NCI-H128 (cell line): ENCODE measurements around the gene OR6S1.

Source experiments
- DNase-seq: peaks from one replicate; lab custom pipeline; 2025; ENCODE audit not compliant: unreplicated experiment; lab: John Stamatoyannopoulos, UW

The OR6S1 gene, protein sequence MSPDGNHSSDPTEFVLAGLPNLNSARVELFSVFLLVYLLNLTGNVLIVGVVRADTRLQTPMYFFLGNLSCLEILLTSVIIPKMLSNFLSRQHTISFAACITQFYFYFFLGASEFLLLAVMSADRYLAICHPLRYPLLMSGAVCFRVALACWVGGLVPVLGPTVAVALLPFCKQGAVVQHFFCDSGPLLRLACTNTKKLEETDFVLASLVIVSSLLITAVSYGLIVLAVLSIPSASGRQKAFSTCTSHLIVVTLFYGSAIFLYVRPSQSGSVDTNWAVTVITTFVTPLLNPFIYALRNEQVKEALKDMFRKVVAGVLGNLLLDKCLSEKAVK

DNA sequence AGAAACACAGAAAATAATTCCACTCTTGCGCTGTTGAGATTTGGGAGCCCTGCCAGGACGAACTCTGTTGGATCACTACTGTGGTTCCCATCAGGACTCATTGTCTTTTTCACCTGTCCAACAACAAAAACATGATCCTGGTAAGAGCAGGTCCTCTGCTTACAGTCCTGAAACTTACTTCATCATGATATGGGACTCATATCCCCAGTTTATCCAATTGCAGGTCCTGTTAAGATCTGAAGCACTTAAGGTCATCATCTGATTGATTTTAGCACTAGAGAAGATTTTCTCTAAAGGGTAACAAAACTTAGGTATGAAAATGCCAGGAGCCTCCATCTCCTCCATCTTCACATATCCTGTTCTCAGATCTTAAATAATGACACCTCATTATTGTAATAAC is at the start of gene OR6S1:
OR6S1 (minus strand) TSS at position 101 of the 400 bp plus-strand sequence; CDS start at position 101, 0 bp downstream.
- no peak for DNase-seq

DNA sequence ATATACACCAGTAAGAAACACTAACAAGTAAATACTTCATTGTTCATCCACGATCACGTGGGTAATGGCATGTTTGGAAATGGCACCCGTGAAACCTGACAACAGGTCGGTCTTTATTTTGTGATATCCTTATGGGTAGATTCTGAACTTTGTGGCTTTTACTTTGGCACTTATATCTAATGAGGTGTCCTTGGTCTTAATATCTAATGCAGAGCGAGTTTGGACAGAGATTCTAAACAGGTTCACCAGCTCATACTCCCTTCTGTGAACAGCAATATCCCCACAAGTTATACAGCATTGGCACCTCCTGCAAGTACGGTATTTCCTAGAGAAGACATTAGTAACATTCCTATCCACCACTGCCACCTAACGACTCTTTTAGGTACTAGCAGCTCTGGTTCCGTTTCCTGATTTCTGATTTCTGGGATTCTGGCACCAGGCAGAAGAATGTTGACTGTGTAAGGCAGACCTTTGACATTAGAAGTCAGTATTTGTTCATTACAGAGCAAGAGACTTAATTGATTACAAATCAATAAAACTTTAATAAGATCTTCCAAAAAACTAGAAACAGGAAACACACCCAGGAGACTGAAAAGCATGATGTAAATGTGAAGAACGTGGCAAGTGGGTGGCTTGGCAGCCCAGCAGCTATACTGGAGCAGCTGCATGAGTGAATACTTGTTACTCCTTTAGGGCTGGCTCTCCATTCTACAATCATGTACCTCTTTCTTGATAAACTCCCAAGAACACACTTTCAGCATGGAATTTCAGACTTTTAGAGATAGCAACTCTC is 49.6 kb upstream of the OR6S1 start:
- no peak for DNase-seq

DNA sequence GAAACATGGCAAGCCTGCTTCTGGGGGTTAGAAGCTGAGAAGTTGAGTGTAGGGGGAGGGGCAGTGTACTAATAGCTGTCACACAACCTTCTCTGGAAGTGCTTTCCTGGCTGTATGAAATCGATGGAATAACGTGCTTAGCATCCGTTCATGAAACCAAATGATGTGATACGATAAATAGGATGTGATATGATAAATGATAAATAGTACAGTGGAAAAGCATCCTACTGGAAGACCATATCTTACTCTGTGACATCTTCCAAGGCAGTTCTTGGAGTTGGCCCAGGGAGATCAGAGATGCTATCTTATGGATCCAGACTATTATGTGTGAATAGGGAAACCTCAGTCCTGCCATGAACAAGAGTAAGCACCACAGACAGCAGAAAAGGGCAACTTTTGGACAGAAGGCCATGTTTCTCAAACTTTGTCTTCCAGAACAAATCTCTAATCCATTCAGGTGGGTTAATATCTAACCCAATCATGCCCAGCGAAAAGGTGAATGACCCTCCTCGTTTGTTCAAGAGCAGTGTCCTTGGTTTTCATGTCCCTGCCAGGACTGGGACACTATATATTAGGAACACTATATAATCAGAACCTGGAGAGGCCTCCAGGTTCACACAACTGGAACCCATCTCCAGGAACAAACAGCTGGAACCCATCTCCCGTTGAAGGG is 46.8 kb upstream of the OR6S1 start, which contains the start of gene ANG:
ANG (plus strand) TSS at position 598 of the 673 bp plus-strand sequence. CDS start 4,801 bp downstream, outside the sequence.
- DNase-seq: no peak

DNA sequence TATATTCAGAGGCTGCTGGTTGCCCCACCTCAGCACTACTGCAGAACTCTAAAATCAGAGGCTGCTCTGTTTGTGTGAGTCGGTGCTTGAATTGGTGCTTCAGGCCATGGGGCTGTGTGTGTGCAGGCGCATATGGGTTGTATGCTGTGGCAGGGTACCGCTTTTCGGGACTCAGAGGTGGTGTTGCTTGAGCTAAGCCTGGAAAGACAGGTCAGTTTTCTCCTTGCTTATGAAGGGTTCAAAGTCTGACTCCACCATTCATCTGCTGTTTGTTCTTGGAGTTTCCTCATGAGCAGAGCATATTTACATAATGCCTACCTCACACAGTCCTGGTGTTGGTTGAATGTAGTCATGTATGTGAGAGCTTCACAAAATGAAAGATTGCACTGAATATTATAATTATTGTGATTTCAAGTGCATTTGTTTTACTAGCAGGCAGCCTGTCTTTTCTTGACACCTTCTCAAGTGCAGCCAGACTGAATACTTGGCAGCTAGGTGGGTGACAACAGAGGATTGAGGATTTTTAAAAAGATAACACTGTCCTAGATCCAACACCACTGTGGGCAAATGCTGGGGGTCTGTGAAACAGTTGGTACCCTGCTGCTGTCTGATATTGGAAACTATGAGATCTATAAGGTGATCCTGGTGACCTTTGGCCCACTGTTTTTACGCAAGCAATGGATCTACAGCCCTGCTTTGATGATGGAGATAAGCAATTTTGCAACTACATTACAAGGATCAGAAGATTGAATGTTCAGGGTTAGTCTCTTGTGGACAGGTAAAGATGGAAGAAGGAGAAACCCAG is 46.1 kb upstream of the OR6S1 start:
- no peak for DNase-seq

DNA sequence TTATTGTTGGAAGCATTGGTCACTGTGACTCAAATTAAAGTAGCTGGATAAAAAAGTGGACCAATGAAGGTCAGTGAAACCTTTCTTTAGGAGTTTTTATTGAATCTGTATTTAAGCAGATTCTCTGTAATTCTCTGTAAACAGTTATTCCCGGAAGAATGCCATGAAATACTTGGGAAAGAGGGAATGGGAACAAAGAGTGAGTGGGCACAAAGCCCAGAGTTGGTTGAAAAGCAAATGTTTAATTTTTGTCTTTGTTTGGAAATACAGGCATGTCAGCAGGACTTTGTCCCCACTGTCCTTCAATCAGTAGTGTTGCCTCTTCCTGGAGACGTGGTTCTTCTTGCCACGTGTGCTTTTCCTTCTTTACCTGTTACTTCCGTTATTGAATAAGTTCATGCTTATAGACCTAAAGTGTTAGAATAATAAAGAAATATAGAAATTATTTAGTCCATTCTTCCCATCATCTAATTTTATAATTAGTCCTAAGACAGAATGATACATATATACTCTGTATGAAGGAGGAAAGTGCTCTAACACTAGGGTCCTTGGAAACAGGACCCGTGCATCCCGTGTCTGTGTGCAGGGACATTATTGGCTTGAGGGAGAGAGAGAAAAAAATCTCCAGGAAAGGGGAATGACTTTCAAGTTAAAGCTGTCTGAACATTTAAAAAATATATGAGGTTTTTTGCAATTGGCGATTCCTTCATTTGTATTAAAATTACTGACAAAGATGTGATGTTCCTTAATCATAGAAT is 45.1 kb upstream of the OR6S1 start:
- DNase-seq: no peak

DNA sequence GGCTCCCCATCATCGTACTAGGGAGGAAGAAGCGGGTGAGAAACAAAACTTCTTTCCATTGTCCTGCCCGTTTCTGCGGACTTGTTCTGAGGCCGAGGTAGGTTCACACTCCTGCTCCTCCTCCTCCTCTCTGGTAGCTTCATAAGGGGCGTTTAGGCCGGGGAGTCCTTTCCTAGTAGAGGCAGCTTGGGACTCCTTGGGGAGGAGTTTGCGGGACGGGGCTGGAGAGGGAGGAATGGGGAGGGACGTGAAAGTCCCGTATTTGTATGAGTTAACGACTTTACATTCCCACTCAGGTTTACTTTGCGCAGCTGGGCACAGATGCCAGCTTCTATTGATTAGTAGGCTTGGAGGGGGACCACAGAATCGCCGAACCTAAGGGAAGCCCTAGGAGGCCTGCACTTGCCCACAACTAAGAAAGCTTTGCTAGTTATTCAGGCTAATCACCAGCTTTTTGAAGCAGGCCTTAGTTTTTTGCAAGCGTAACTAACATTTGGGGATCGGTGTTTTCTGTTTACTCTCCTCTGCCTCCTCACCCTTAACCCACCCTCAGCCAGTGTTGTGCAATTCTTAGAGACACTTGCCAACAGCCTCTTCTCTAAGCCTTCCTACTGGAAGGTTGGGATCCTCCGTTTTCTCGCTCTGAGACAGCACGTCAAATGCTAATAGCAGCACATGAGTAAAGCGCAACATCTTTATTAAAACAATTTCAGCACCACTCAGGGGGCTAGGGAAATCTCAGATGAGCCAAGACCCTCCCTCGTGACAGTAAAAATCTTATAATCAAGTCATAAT is 43.4 kb upstream of the OR6S1 start:
- DNase-seq: no peak

DNA sequence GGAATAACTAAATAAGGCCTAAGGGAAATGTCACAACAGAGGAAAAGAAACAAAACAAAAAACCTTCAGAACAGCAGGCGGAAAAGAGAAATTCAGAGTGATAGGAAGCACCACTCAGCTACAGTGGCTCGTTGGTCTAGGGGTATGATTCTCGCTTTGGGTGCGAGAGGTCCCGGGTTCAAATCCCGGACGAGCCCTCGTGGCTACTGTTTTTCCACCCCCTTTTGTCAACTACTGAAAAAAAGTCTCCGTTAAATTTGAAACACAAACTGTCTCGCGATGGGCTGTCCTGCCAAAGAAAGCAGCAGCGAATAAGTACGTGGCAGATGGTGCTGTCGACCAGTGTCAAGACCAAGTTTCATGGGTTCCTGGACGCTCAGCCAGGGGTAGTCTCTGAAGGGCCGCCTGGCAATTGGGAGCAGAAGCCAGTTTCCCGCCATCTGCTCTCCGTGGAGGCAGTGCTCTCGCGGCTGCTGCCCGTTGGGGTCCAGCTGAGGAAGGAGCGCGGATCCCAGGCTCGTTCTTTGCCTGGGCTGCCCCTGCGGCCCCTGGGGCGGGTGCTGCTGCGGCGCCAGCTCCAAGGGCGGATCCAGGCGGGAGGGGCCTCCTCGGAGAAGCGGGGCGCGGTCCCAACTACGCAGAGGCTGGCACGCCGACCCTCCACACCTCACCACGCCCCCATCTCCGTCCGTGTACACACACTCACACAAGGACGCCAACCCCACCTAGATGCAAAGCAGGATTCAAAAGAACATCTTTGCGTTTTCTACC is 42.6 kb upstream of the OR6S1 start, which contains the start of gene RNASE4:
RNASE4 (plus strand) TSS at position 670 of the 771 bp plus-strand sequence. CDS start 14,812 bp downstream, outside the sequence.
- no peak for DNase-seq

DNA sequence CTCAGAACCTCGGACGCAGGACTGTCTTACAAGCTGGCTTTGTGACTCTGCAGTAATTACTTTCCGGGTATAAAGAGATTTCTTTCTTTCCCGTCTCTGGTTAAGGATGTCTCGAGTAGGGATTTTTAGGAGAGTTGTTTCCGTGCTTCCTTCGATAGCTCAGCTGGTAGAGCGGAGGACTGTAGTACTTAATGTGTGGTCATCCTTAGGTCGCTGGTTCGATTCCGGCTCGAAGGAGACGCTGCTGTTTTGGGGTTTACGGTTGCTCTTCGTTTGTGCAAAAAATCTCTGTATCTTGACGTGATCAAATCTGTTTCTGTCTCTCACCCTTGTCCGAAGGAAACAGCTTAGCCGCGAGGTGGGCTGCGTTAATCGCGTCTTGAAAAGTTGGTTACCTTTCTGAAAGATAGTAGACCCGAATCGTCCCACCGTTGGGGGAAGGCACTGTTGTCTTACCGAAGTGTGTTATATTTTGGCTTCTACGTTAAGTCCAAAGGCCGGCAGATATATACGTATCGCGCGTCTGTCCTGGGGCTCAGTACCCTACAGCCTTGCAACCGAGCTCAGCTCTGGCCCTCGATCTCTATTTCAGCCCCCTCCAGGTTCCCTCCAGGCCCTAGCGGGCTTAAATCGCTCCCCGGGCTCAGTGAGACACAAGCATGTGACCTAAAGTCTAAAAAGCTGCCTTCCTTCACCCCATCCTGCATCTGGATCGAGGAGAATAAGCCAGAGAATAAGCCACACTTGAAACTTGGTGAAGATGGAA is 41.8 kb upstream of the OR6S1 start:
- no peak for DNase-seq

DNA sequence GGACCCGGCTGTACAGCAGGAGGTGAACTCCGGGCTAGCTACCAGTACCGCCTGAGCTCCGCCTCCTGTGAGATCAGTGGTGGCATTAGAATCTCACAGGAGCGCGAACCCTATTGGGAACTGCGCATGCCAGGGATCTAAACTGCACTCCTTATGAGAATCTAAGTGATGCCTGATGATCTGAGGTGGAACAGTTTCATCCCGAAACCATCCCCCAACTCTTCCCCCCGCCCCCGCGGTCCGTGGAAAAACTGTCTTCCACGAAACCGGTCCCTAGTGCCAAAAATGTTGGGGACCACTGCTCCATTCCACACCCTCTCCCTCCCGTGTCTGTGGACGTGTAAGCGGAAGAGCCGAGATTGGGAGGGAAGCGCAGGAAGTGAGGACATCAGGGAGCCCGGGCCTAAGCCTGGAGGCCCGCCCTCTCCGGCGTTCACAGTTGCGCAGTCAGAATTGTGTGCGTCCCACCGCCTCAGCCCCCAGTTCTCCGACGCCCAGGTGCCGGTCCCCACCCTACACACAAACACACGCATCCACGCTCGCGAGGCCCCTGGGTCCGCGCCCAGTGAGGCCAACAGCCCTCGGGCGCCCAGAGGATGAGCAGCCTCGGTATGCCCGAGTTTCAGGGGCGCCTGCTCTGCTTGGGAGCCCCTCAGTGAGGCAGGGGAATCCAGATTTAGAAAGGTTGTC is 41.1 kb upstream of the OR6S1 start:
- no peak for DNase-seq

DNA sequence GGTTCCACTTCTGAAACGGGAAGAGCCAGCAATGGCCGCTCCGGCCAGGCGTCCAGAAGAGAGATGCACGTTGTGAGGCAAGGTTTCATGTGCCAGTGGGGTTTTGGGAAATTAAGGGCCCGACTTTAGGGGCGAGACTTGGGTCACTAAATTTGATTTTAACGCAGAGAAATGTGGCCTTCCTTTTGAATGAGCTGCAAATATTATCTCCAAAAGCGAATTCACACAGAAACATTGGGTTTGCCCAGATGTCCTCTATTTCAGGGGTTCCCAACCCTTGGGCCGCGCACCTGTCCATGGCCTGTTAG is 40.6 kb upstream of the OR6S1 start:
- no peak for DNase-seq

DNA sequence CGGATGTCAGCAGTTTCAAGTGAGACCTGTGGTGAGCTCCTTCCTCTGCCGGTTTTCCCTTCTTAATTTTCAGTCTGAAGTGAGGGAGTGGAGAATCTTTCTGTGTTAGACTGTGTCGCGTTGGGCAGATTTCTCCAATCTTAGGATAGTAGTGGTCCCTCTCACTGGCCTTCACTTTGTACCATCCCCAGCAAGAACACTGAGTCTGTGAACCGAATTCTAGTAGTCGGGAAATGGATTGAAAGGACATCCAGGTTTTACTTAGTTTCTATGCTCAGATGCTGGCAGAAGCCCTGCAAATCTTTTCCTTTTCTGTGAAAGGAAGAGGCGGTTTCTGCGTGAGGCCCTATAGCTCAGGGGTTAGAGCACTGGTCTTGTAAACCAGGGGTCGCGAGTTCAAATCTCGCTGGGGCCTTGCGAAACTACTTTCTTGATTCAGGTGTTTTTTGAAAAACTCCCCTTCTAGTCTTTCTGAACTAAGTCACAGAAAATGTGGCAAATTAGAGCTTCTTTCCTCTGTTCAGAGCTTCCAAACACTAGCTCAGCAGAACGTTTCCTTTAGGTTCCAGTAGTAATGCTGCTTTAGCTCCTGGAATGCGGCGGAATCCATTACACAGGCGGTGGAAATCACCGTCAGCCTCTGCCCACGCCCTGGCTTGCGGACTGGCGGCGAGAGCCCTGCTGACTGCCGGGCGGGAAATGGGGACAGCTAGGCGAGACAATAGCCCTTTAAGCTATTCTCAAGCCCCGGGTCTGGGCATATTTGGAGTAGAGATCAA is 40.0 kb upstream of the OR6S1 start:
- no peak for DNase-seq

DNA sequence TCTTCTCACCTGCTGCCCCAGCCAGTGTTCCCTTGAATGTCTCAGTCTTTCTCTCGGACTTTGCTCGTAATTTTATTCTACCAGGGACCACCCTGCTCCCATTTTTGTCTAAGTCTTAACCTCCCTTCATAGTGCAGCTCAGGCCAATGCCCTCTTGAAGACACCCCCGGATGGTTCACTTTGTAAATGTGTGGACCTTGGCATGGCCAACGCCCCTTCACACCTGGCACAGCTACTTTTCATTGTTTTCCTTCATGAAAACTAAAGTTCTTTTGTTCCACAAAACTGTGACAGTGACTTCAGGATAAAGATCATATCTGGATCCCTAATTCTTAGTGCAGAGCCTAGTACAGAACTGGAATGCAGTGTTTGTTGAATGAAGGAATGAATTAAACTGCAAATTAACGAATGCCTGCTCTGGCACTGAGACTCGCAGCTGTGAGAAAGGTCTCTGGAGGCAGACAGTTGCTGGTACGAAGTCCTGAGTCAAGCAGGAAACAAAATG is 39.4 kb upstream of the OR6S1 start:
- no peak for DNase-seq

DNA sequence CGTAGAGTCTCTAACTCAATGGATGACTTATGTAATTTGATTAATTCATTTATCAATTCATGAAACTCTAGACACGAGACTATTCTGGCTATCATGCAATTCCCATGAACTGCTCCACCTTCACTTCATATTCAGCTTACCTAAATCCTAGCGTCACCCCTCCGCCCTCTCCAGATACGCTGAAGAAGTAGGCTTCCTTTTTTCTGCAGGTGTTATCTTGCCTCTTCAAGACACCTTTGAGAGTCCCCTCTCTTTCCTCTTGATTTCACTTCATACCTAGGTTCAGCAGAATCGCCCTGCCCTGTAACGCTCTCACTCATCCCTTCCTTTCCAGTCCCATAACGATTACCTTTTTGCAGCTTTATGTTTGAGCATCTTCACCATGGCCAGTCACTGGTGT is 38.9 kb upstream of the OR6S1 start:
- DNase-seq: no peak

DNA sequence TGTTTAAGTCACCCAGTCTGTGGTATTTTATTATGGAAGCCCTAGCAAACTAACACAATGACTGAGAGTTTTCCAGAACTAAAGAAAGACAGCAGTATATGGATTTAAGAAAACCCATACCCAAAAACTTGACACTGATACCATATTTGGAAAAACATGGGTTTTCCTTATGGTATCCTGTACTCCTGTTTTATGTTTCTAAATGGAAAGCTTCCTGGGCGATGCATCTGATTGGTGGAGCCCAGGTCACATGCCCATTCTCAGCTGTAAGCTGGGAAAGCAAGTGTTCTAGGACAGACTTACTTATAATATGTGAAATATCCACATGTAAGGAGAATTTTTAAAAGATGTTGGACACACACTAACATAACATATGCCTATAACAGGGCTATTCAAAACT is 38.4 kb upstream of the OR6S1 start:
- no peak for DNase-seq

DNA sequence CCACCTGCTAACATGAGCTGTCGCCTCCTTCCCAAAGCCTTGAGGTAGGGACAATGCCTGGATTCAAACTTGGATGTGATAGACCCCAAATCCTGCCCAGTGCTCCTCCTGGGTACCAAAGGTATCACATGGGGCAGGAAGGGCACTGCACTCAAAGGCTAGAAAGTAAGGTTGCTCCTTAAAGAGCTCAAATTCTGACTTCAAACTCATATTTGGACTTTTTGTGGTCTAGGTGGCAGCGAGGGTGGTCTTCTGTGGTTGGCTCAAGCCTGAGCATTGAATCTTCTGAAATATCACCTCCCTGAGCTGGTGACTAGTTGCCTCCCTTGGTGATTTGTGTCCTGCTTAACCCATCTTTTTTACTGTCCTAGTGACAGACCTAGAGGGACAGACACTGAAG is 34.6 kb upstream of the OR6S1 start:
- DNase-seq: no peak

DNA sequence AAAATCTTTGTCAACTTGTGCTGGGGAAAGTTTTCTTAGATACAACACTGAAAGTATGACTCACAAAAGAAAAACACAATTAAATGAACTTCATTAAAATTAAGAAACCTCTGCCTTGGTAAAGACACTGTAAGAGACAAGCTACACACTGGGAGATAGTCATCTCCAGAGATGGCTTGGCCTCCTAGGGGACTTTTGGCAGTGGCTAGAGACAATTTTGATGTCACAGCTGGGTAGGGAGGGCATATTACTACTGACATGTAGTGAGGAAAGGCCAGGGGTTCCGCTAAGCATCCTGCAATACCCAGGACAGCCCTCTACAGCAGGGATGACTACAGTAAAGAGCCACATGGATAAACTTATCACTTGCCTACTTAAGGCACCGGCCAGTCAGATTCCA is 34.2 kb upstream of the OR6S1 start:
- DNase-seq: no peak
